IMR-90 (cell line): ENCODE data around the gene MT1E.

ENCODE experiments used
- BHLHE40 ChIP-seq: fragments of 150-350 bp; IDR thresholded peaks from 2 replicates; pipeline ENCODE4 v1.6.1; 2016; ENCODE audit warnings: mild to moderate bottlenecking, low read depth, low read length
- CEBPB ChIP-seq: IDR thresholded peaks from 2 replicates; pipeline ENCODE4 v1.6.1; 2012; ENCODE audit warnings: low read depth, low read length, improper control_type of control experiment
- CHD1 ChIP-seq: IDR thresholded peaks from 2 replicates; pipeline ENCODE4 v1.6.1; 2012; ENCODE audit warnings: low read depth, low read length, improper control_type of control experiment
- CTCF ChIP-seq: conservative IDR thresholded peaks from 2 replicates; pipeline ENCODE4 v1.5.1; 2012; ENCODE audit warnings: mild to moderate bottlenecking, low read depth, low read length, improper control_type of control experiment
- FOS ChIP-seq: fragments of 150-350 bp; IDR thresholded peaks from 2 replicates; pipeline ENCODE4 v1.6.1; 2016; ENCODE audit warnings: low read depth, low read length
- MAZ ChIP-seq: IDR thresholded peaks from 2 replicates; pipeline ENCODE4 v1.6.1; 2012; ENCODE audit warnings: low read depth, mild to moderate bottlenecking, low read length, improper control_type of control experiment, moderate library complexity, borderline replicate concordance
- NFE2L2 ChIP-seq: fragments of 150-350 bp; IDR thresholded peaks from 2 replicates; pipeline ENCODE4 v1.6.1; 2016; ENCODE audit warnings: low read depth, mild to moderate bottlenecking, low read length
- POLR2A ChIP-seq: IDR thresholded peaks from 2 replicates; pipeline ENCODE4 v1.6.1; 2012; ENCODE audit warnings: mild to moderate bottlenecking, low read depth, low read length
- RAD21 ChIP-seq: IDR thresholded peaks from 2 replicates; pipeline ENCODE4 v1.6.1; 2012; ENCODE audit warnings: low read length, improper control_type of control experiment
- RFX5 ChIP-seq: IDR thresholded peaks from 2 replicates; pipeline ENCODE4 v1.8.0; 2012; ENCODE audit warnings: low read depth, mild to moderate bottlenecking, low read length, moderate library complexity
- SMC3 ChIP-seq: fragments of 150-350 bp; IDR thresholded peaks from 2 replicates; pipeline ENCODE4 v1.6.1; 2016; ENCODE audit warnings: low read depth, mild to moderate bottlenecking, antibody characterized with exemption, low read length, moderate library complexity
- TF ChIP-seq, protein P1 (sequence below): fragments of 150-350 bp; IDR thresholded peaks from 2 replicates; pipeline ENCODE4 v1.6.1; 2017; ENCODE audit warnings: mild to moderate bottlenecking, antibody characterized with exemption, low read length, low read depth
- TF ChIP-seq, protein P2 (sequence below): fragments of 150-350 bp; IDR thresholded peaks from 2 replicates; pipeline ENCODE4 v1.6.1; 2016; ENCODE audit warnings: low read depth, mild to moderate bottlenecking, low read length, moderate library complexity, borderline replicate concordance

DNA sequence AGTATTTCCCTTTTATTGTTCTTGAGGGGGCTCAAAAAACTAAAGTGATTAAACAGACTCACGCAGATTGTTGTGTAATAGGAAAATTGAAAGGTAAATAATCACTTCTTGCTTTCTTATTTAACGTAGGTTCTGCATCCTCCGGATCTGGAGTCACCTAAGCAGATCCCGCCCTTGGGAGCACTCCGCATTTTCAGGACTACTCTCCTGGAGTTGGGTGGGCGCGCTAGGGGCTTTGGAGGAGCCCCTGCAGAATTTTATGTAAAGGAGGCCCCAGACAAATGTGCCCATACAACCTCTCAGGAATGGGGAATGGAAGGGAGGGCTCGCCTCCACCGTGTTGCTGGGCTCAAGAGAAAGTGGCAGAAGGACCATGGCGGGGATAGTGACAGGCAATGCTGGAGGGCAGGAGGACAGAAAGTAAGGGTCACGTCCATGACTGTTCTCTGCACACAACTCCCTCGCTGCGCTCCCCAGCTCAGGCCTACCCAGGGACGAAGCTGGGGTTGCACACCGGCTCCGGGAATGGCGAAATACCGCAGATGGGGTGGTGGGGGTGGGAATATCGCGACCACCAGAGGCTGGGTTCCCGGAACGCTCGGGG, 8.9 kb upstream of the MT1E start:
- TF ChIP-seq CTCF (no peak), POLR2A (no peak), FOS (no peak), NFE2L2 (no peak), CEBPB (no peak), CHD1 (no peak), MAZ (no peak), RFX5 (no peak), SMC3 (no peak), RAD21 (no peak), BHLHE40 (no peak)
- TF ChIP-seq, protein P1, sequence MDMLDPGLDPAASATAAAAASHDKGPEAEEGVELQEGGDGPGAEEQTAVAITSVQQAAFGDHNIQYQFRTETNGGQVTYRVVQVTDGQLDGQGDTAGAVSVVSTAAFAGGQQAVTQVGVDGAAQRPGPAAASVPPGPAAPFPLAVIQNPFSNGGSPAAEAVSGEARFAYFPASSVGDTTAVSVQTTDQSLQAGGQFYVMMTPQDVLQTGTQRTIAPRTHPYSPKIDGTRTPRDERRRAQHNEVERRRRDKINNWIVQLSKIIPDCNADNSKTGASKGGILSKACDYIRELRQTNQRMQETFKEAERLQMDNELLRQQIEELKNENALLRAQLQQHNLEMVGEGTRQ, result no peak
- TF ChIP-seq, protein P2, sequence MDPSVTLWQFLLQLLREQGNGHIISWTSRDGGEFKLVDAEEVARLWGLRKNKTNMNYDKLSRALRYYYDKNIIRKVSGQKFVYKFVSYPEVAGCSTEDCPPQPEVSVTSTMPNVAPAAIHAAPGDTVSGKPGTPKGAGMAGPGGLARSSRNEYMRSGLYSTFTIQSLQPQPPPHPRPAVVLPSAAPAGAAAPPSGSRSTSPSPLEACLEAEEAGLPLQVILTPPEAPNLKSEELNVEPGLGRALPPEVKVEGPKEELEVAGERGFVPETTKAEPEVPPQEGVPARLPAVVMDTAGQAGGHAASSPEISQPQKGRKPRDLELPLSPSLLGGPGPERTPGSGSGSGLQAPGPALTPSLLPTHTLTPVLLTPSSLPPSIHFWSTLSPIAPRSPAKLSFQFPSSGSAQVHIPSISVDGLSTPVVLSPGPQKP, result no peak
